Testis (tissue), 2 donors: ENCODE data around the gene LARGE1.

Experiments
- POLR2A ChIP-seq: fragments of 450-650 bp; IDR thresholded peaks from one replicate; pipeline ENCODE4 v1.6.1; 2017; ENCODE audit warnings: antibody characterized with exemption, mild to moderate bottlenecking, moderate library complexity
- TF ChIP-seq, protein P1 (sequence below), 3 experiments: fragments of 450-650 bp in 2 of 3; fragments of 200-600 bp in 1 of 3; sonication (generic) in 1 of 3; IDR thresholded peaks; one replicate each; pipeline ENCODE4 v1.5.1; 2016 to 2019; ENCODE audit warnings: antibody characterized with exemption in 3 of 3, mild to moderate bottlenecking in 2 of 3, moderate library complexity in 1 of 3

DNA sequence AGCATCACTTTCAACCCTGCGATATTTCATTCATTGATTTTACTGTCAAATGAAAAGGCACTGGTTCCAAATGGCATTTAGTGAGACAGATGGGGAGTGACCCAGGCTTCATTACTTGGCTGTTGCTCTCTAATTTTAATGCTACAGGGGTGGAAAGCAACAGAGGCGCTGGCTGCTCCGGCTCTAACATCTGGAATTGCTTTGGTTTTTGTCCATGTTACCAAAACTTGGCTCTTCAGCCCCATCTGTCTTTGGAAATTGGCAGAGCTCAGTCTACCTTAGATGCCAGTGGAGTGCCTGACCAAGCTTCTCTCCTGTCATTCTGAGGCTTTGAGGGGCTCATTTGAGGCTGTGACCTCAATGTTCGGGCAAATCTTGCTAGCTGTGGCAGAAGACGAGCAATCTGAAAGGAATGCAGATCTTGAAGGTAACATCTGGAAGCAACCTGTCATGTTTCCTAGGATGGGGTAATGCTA, 452.6 kb downstream of the LARGE1 start:
- TF ChIP-seq, protein P1, sequence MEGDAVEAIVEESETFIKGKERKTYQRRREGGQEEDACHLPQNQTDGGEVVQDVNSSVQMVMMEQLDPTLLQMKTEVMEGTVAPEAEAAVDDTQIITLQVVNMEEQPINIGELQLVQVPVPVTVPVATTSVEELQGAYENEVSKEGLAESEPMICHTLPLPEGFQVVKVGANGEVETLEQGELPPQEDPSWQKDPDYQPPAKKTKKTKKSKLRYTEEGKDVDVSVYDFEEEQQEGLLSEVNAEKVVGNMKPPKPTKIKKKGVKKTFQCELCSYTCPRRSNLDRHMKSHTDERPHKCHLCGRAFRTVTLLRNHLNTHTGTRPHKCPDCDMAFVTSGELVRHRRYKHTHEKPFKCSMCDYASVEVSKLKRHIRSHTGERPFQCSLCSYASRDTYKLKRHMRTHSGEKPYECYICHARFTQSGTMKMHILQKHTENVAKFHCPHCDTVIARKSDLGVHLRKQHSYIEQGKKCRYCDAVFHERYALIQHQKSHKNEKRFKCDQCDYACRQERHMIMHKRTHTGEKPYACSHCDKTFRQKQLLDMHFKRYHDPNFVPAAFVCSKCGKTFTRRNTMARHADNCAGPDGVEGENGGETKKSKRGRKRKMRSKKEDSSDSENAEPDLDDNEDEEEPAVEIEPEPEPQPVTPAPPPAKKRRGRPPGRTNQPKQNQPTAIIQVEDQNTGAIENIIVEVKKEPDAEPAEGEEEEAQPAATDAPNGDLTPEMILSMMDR (IDR thresholded peaks at IDR 0.05): no peak
- TF ChIP-seq POLR2A: no peak
